Hepatocyte (in vitro differentiated cells): ENCODE data around the gene NEAT1. TPM values are rescaled to one million over a fixed set of nuclear protein-coding genes. Genes with fewer than 3 reads are reported as not detected.

ENCODE experiments used
- DNase-seq: peaks from one replicate; pipeline ENCODE4 v3.0.0-alpha.2; 2016; ENCODE audit warnings: low spot score
- H2AFZ ChIP-seq: fragments of 200-600 bp; sonication (generic); 2 replicates; pipeline ENCODE4 v1.6.0; 2016; ENCODE audit warnings: antibody characterized with exemption, mild to moderate bottlenecking
- H3K27ac ChIP-seq: fragments of 200-600 bp; sonication (generic); 2 replicates; pipeline ENCODE4 v1.5.1; 2016; ENCODE audit warnings: mild to moderate bottlenecking
- H3K27me3 ChIP-seq: fragments of 200-600 bp; sonication (generic); 2 replicates; pipeline ENCODE4 v1.6.1; 2016
- H3K36me3 ChIP-seq: fragments of 200-600 bp; sonication (generic); replicated peaks from 2 replicates; pipeline ENCODE4 v1.5.1; 2016; ENCODE audit warnings: low read depth; ENCODE audit not compliant: insufficient read depth
- H3K4me1 ChIP-seq: fragments of 200-600 bp; sonication (generic); 2 replicates; pipeline ENCODE4 v1.5.1; 2016; ENCODE audit warnings: mild to moderate bottlenecking, moderate library complexity; ENCODE audit not compliant: insufficient read depth
- H3K4me2 ChIP-seq: fragments of 200-600 bp; sonication (generic); 2 replicates; pipeline ENCODE4 v1.6.0; 2016
- H3K4me3 ChIP-seq: fragments of 200-600 bp; sonication (generic); 2 replicates; pipeline ENCODE4 v1.5.1; 2016; ENCODE audit warnings: mild to moderate bottlenecking
- H3K79me2 ChIP-seq: fragments of 200-600 bp; sonication (generic); 2 replicates; pipeline ENCODE4 v1.6.0; 2017; ENCODE audit warnings: mild to moderate bottlenecking
- H3K9me2 ChIP-seq: fragments of 200-600 bp; sonication (generic); replicated peaks from 2 replicates; pipeline ENCODE4 v1.6.0; 2017; ENCODE audit warnings: mild to moderate bottlenecking; ENCODE audit not compliant: insufficient read depth
- H3K9me3 ChIP-seq: fragments of 200-600 bp; sonication (generic); 2 replicates; pipeline ENCODE4 v1.5.1; 2016; ENCODE audit warnings: low read depth, mild to moderate bottlenecking
- H4K20me1 ChIP-seq: fragments of 200-600 bp; sonication (generic); 2 replicates; pipeline ENCODE4 v1.6.0; 2016; ENCODE audit warnings: mild to moderate bottlenecking; ENCODE audit not compliant: insufficient read depth, poor library complexity, severe bottlenecking
- EZH2 ChIP-seq: fragments of 200-600 bp; sonication (generic); IDR thresholded peaks from 2 replicates; pipeline ENCODE4 v1.6.1; 2016; ENCODE audit warnings: antibody characterized with exemption, mild to moderate bottlenecking, borderline replicate concordance
- EZH2phosphoT487 ChIP-seq: fragments of 200-600 bp; sonication (generic); IDR thresholded peaks from one replicate; pipeline ENCODE4 v1.6.1; 2018; ENCODE audit warnings: antibody characterized with exemption, mild to moderate bottlenecking, low read depth, moderate library complexity; ENCODE audit not compliant: unreplicated experiment, severe bottlenecking
- WGBS: methylation state at CpG from one replicate; pipeline ENCODE4 v1.1.6; 2016; ENCODE audit warnings: low lambda C conversion rate; ENCODE audit errors: missing lambda C conversion rate; 5-methylcytosine and 5-hydroxymethylcytosine counted together
- polyA plus RNA-seq: library from polyadenylated mRNA; unstranded; fragments of >200 nt; fragmentation: Nextera tagmentation; extraction: Ambion mirVana; gene quantifications from 2 replicates; pipeline ENCODE4 v1.2.1, GENCODE V29; 2016
- total RNA-seq: library from RNA; depleted of rRNA; stranded (reverse); fragments of >200 nt; gene quantifications from 2 replicates; pipeline ENCODE4 v1.2.3, GENCODE V29; 2014
- TF ChIP-seq, protein P1 (sequence below): fragments of 200-600 bp; sonication (generic); IDR thresholded peaks from 2 replicates; pipeline ENCODE4 v1.5.1; 2016; ENCODE audit warnings: antibody characterized with exemption, mild to moderate bottlenecking; ENCODE audit not compliant: poor library complexity

Gene NEAT1
- total and polyA plus RNA-seq, 2 experiments from 2014 or later, result 130 to 168 TPM

DNA sequence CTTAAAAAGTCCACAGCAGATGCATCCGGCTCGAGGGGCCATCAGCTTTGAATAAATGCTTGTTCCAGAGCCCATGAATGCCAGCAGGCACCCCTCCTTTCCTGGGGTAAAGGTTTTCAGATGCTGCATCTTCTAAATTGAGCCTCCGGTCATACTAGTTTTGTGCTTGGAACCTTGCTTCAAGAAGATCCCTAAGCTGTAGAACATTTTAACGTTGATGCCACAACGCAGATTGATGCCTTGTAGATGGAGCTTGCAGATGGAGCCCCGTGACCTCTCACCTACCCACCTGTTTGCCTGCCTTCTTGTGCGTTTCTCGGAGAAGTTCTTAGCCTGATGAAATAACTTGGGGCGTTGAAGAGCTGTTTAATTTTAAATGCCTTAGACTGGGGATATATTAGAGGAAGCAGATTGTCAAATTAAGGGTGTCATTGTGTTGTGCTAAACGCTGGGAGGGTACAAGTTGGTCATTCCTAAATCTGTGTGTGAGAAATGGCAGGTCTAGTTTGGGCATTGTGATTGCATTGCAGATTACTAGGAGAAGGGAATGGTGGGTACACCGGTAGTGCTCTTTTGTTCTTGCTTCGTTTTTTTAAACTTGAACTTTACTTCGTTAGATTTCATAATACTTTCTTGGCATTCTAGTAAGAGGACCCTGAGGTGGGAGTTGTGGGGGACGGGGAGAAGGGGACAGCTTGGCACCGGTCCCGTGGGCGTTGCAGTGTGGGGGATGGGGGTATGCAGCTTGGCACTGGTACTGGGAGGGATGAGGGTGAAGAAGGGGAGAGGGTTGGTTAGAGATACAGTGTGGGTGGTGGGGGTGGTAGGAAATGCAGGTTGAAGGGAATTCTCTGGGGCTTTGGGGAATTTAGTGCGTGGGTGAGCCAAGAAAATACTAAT lies 1.9 kb downstream of the NEAT1 start:
- H3K27me3 ChIP-seq, result no peaks in the 10 kb centered on the region
- no peaks in the 10 kb centered on the region for H3K9me2 ChIP-seq
- peaks cover 18% of the 10 kb centered on the region for H3K4me1 ChIP-seq
- TF ChIP-seq, protein P1, sequence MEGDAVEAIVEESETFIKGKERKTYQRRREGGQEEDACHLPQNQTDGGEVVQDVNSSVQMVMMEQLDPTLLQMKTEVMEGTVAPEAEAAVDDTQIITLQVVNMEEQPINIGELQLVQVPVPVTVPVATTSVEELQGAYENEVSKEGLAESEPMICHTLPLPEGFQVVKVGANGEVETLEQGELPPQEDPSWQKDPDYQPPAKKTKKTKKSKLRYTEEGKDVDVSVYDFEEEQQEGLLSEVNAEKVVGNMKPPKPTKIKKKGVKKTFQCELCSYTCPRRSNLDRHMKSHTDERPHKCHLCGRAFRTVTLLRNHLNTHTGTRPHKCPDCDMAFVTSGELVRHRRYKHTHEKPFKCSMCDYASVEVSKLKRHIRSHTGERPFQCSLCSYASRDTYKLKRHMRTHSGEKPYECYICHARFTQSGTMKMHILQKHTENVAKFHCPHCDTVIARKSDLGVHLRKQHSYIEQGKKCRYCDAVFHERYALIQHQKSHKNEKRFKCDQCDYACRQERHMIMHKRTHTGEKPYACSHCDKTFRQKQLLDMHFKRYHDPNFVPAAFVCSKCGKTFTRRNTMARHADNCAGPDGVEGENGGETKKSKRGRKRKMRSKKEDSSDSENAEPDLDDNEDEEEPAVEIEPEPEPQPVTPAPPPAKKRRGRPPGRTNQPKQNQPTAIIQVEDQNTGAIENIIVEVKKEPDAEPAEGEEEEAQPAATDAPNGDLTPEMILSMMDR, result no peak
- TF ChIP-seq EZH2phosphoT487 (no peak), EZH2 (no peak)
- H3K79me2 ChIP-seq, result peaks cover 68% of the 10 kb centered on the region
- peak overlapping the region; percentile 91 for H3K4me2 ChIP-seq
- no peak overlapping the region for H2AFZ ChIP-seq
- peak overlapping the region; percentile 63 for H3K4me3 ChIP-seq
- H4K20me1 ChIP-seq, result peaks cover 55% of the 10 kb centered on the region
- WGBS, result 30% methylated on average over 18 of the region's 18 CpGs
- peak overlapping the region; percentile 100 for H3K27ac ChIP-seq
- H3K36me3 ChIP-seq, result no peaks in the 10 kb centered on the region
- H3K9me3 ChIP-seq, result no peaks in the 10 kb centered on the region
- no peak for DNase-seq

DNA sequence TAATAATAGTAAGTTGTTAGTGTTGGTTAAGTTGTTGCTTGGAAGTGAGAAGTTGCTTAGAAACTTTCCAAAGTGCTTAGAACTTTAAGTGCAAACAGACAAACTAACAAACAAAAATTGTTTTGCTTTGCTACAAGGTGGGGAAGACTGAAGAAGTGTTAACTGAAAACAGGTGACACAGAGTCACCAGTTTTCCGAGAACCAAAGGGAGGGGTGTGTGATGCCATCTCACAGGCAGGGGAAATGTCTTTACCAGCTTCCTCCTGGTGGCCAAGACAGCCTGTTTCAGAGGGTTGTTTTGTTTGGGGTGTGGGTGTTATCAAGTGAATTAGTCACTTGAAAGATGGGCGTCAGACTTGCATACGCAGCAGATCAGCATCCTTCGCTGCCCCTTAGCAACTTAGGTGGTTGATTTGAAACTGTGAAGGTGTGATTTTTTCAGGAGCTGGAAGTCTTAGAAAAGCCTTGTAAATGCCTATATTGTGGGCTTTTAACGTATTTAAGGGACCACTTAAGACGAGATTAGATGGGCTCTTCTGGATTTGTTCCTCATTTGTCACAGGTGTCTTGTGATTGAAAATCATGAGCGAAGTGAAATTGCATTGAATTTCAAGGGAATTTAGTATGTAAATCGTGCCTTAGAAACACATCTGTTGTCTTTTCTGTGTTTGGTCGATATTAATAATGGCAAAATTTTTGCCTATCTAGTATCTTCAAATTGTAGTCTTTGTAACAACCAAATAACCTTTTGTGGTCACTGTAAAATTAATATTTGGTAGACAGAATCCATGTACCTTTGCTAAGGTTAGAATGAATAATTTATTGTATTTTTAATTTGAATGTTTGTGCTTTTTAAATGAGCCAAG lies 2.7 kb downstream of the NEAT1 start:
- Histone ChIP-seq H3K27me3 (no peaks in the 10 kb centered on the region), H3K9me2 (no peaks in the 10 kb centered on the region), H3K27ac (peak overlapping the region; percentile 100), H3K36me3 (no peaks in the 10 kb centered on the region), H3K4me1 (peaks cover 12% of the 10 kb centered on the region), H3K9me3 (no peaks in the 10 kb centered on the region), H2AFZ (no peak overlapping the region), H3K4me2 (peak overlapping the region; percentile 91), H3K4me3 (peak overlapping the region; percentile 63), H3K79me2 (peaks cover 73% of the 10 kb centered on the region), H4K20me1 (peaks cover 59% of the 10 kb centered on the region)
- WGBS, result 27% methylated on average over 9 of the region's 9 CpGs
- no peak for TF ChIP-seq EZH2phosphoT487
- no peak for TF ChIP-seq EZH2
- TF ChIP-seq, protein P1, result no peak
- DNase-seq, result no peak

DNA sequence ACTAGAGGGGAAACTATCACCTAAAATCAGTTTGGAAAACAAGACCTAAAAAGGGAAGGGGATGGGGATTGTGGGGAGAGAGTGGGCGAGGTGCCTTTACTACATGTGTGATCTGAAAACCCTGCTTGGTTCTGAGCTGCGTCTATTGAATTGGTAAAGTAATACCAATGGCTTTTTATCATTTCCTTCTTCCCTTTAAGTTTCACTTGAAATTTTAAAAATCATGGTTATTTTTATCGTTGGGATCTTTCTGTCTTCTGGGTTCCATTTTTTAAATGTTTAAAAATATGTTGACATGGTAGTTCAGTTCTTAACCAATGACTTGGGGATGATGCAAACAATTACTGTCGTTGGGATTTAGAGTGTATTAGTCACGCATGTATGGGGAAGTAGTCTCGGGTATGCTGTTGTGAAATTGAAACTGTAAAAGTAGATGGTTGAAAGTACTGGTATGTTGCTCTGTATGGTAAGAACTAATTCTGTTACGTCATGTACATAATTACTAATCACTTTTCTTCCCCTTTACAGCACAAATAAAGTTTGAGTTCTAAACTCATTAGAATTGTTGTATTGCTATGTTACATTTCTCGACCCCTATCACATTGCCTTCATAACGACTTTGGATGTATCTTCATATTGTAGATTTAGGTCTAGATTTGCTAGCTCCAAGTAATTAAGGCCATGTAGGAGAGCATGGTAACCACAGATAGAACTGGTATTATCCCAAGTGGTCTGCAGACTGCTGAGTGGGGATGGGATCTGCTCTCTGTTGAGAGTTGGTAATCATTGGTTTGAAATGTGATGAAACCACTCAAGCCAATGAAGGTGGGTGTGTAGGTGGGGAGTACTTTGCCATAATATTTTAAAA lies 3.6 kb downstream of the NEAT1 start:
- DNase-seq, result peak; percentile 49
- Histone ChIP-seq H2AFZ (no peak overlapping the region), H3K9me2 (no peaks in the 10 kb centered on the region), H3K27ac (peak overlapping the region; percentile 100), H3K27me3 (no peaks in the 10 kb centered on the region), H4K20me1 (peaks cover 68% of the 10 kb centered on the region), H3K79me2 (peaks cover 74% of the 10 kb centered on the region), H3K36me3 (no peaks in the 10 kb centered on the region), H3K4me3 (peak overlapping the region; percentile 63), H3K4me1 (peaks cover 5% of the 10 kb centered on the region), H3K9me3 (no peaks in the 10 kb centered on the region), H3K4me2 (peak overlapping the region; percentile 91)
- TF ChIP-seq, protein P1, result no peak
- TF ChIP-seq EZH2 (no peak), EZH2phosphoT487 (peak; percentile 72)
- WGBS, result 41% methylated on average over 9 of the region's 9 CpGs
